GM23338 (cell line): ENCODE data around the gene SLC5A2.

ENCODE experiments used
- CTCF ChIP-seq, 2 experiments: fragments of 200-600 bp in 1 of 2; sonication (generic) in 1 of 2; conservative IDR thresholded peaks; 2 replicates each; pipeline versions ENCODE4 v1.5.1 to v1.6.1; 2016 to 2017; ENCODE audit warnings: antibody characterized with exemption in 2 of 2, low read depth in 2 of 2, mild to moderate bottlenecking in 2 of 2, moderate library complexity in 1 of 2
- ETS1 ChIP-seq: IDR thresholded peaks from 2 replicates; pipeline ENCODE4 v1.6.1; 2016; ENCODE audit warnings: antibody characterized with exemption
- EZH2 ChIP-seq: fragments of 200-600 bp; sonication (generic); IDR thresholded peaks from one replicate; pipeline ENCODE4 v1.8.0; 2017; ENCODE audit warnings: antibody characterized with exemption, mild to moderate bottlenecking, low read depth; ENCODE audit not compliant: unreplicated experiment
- EZH2phosphoT487 ChIP-seq: fragments of 200-600 bp; sonication (generic); IDR thresholded peaks from one replicate; pipeline ENCODE4 v1.8.1; 2018; ENCODE audit warnings: antibody characterized with exemption; ENCODE audit not compliant: unreplicated experiment
- NANOG ChIP-seq: IDR thresholded peaks from 2 replicates; pipeline ENCODE4 v1.6.1; 2016; ENCODE audit warnings: antibody characterized with exemption, borderline replicate concordance
- POLR2AphosphoS5 ChIP-seq: IDR thresholded peaks from 2 replicates; pipeline ENCODE4 v1.6.1; 2016; ENCODE audit warnings: antibody characterized with exemption, low read depth
- REST ChIP-seq: IDR thresholded peaks from one replicate; pipeline ENCODE4 v1.6.1; 2018; ENCODE audit warnings: antibody characterized with exemption; ENCODE audit not compliant: unreplicated experiment
- STAT1 ChIP-seq: IDR thresholded peaks from one replicate; pipeline ENCODE4 v1.6.1; 2016; ENCODE audit warnings: antibody characterized with exemption; ENCODE audit not compliant: unreplicated experiment
- ZNF114 ChIP-seq: fragments of 250-450 bp; sonication (Bioruptor Pico); IDR thresholded peaks from 2 replicates; pipeline ENCODE4 v1.5.0; 2020; ENCODE audit warnings: mild to moderate bottlenecking, moderate library complexity

- TF ChIP-seq CTCF (conservative IDR thresholded peaks at IDR 0.05; ENCODE audit: low read depth in 2 of 2) (no peak), ETS1 (no peak), EZH2 (no peak), EZH2phosphoT487 (no peak), POLR2AphosphoS5 (no peak), STAT1 (no peak), ZNF114 (no peak), NANOG (no peak), REST (no peak)
Measured at GRCh38 chr16:31532896-31533295, 50.0 kb downstream of the SLC5A2 start.
